ENCODE data around the gene THAP10.

The THAP10 gene

GRCh38 chr15:70917955-70918354 is 25.7 kb upstream of the THAP10 start:
- Histone ChIP-seq H3K79me2 (ENCODE audit: insufficient read depth, low read length) (no peaks in the 10 kb centered on the region), H3K4me1 (ENCODE audit: insufficient read depth, low read length) (peaks cover 8% of the 10 kb centered on the region), H3K4me2 (ENCODE audit: insufficient read depth, low read length) (no peak overlapping the region), H3K9ac (ENCODE audit: low read depth, low read length) (no peak overlapping the region), H3K27ac (ENCODE audit: low read length) (no peak overlapping the region), H3K4me3 (ENCODE audit: low read depth in 1 of 2, low read length in 2 of 2) (no peak overlapping the region), H3K9me3 (ENCODE audit: insufficient read depth, low read length, severe bottlenecking) (peaks cover 14% of the 10 kb centered on the region), H2AFZ (ENCODE audit: low read depth, low read length) (no peak overlapping the region), H3K36me3 (ENCODE audit: insufficient read depth, low read length) (no peaks in the 10 kb centered on the region), H3K27me3 (ENCODE audit: insufficient read depth, low read length, poor library complexity) (no peaks in the 10 kb centered on the region), H4K20me1 (ENCODE audit: insufficient read depth, low read length) (no peaks in the 10 kb centered on the region)
- DNase-seq (no peak), ATAC-seq (ENCODE audit: insufficient read depth, low read depth) (no peak)
- TF ChIP-seq CTCF (IDR thresholded peaks at IDR 0.05; ENCODE audit: borderline replicate concordance, extremely low read depth, low read length, poor library complexity, severe bottlenecking), result no peak
- TF ChIP-seq EZH2 (IDR thresholded peaks at IDR 0.05; ENCODE audit: borderline replicate concordance, low read depth, low read length, severe bottlenecking), result no peak

DNA sequence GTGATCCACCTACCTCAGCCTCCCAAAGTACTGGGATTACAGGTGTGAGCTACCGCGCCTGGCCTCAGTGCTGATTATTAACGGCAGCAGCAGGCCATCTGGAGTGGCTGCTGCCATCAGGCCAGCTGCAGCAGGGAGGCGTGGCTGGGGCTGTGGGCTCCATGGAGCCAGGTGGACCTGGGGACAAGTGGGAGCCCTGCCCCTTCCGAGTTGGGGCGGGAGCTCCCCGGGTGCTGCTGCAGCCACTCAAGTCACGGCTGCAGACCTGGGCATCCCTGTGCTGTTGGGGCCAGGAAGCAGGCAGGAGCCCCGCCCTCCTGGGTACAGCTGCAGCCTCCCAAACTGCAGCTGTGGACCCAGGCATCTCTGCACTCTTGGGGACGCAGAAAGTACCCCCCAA is 24.3 kb upstream of the THAP10 start:
- no peaks in the 10 kb centered on the region for H4K20me1 ChIP-seq (ENCODE audit: insufficient read depth, low read length)
- H3K9ac ChIP-seq (ENCODE audit: low read depth, low read length), result no peak overlapping the region
- H3K27ac ChIP-seq (ENCODE audit: low read length), result no peak overlapping the region
- no peak overlapping the region for H3K4me2 ChIP-seq (ENCODE audit: insufficient read depth, low read length)
- no peaks in the 10 kb centered on the region for H3K79me2 ChIP-seq (ENCODE audit: insufficient read depth, low read length)
- peaks cover 6% of the 10 kb centered on the region for H3K4me1 ChIP-seq (ENCODE audit: insufficient read depth, low read length)
- TF ChIP-seq EZH2 (IDR thresholded peaks at IDR 0.05; ENCODE audit: borderline replicate concordance, low read depth, low read length, severe bottlenecking) (no peak), CTCF (IDR thresholded peaks at IDR 0.05; ENCODE audit: borderline replicate concordance, extremely low read depth, low read length, poor library complexity, severe bottlenecking) (no peak)
- H3K27me3 ChIP-seq (ENCODE audit: insufficient read depth, low read length, poor library complexity), result no peaks in the 10 kb centered on the region
- no peak for ATAC-seq (ENCODE audit: insufficient read depth, low read depth)
- no peak overlapping the region for H3K4me3 ChIP-seq (ENCODE audit: low read depth in 1 of 2, low read length in 2 of 2)
- peaks cover 14% of the 10 kb centered on the region for H3K9me3 ChIP-seq (ENCODE audit: insufficient read depth, low read length, severe bottlenecking)
- H3K36me3 ChIP-seq (ENCODE audit: insufficient read depth, low read length), result no peaks in the 10 kb centered on the region
- H2AFZ ChIP-seq (ENCODE audit: low read depth, low read length), result no peak overlapping the region
- no peak for DNase-seq

DNA sequence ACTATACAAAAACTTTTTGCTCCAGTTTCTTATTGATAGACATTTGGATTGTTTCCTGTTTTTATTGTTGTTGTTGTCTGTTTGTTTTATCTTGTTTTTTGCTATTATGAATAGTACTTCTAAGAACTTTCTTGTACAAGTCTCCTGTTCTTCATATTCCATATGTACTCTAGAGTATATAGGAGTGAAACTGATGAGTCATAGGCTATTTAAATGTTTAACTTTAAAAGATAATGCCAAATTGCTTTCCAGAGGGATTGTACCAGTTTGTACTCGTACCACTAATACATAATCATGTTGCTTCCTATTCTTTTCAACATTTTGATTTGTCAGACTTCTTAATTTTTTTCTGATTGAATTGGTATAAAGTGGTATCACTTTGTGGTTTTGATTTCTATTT is 20.0 kb upstream of the THAP10 start:
- no peak overlapping the region for H3K4me2 ChIP-seq (ENCODE audit: insufficient read depth, low read length)
- no peak overlapping the region for H3K4me3 ChIP-seq (ENCODE audit: low read depth in 1 of 2, low read length in 2 of 2)
- no peak for DNase-seq
- H3K36me3 ChIP-seq (ENCODE audit: insufficient read depth, low read length), result 0 out of 2 replicates have a peak, but pooled peaks cover 3% of the 10 kb centered on the region
- H3K9ac ChIP-seq (ENCODE audit: low read depth, low read length), result no peak overlapping the region
- no peak overlapping the region for H2AFZ ChIP-seq (ENCODE audit: low read depth, low read length)
- no peak for ATAC-seq (ENCODE audit: insufficient read depth, low read depth)
- H3K79me2 ChIP-seq (ENCODE audit: insufficient read depth, low read length), result no peaks in the 10 kb centered on the region
- no peak overlapping the region for H3K27ac ChIP-seq (ENCODE audit: low read length)
- no peaks in the 10 kb centered on the region for H3K4me1 ChIP-seq (ENCODE audit: insufficient read depth, low read length)
- no peaks in the 10 kb centered on the region for H4K20me1 ChIP-seq (ENCODE audit: insufficient read depth, low read length)
- H3K27me3 ChIP-seq (ENCODE audit: insufficient read depth, low read length, poor library complexity), result no peaks in the 10 kb centered on the region
- TF ChIP-seq CTCF (IDR thresholded peaks at IDR 0.05; ENCODE audit: borderline replicate concordance, extremely low read depth, low read length, poor library complexity, severe bottlenecking), result no peak
- TF ChIP-seq EZH2 (IDR thresholded peaks at IDR 0.05; ENCODE audit: borderline replicate concordance, low read depth, low read length, severe bottlenecking), result no peak
- H3K9me3 ChIP-seq (ENCODE audit: insufficient read depth, low read length, severe bottlenecking), result peaks cover 22% of the 10 kb centered on the region

GRCh38 chr15:70910958-70911357 is 18.7 kb upstream of the THAP10 start:
- no peaks in the 10 kb centered on the region for H4K20me1 ChIP-seq (ENCODE audit: insufficient read depth, low read length)
- H3K79me2 ChIP-seq (ENCODE audit: insufficient read depth, low read length), result no peaks in the 10 kb centered on the region
- no peak overlapping the region for H3K9ac ChIP-seq (ENCODE audit: low read depth, low read length)
- H2AFZ ChIP-seq (ENCODE audit: low read depth, low read length), result no peak overlapping the region
- 0 out of 2 replicates have a peak, but pooled peaks cover 3% of the 10 kb centered on the region for H3K36me3 ChIP-seq (ENCODE audit: insufficient read depth, low read length)
- no peaks in the 10 kb centered on the region for H3K27me3 ChIP-seq (ENCODE audit: insufficient read depth, low read length, poor library complexity)
- H3K4me2 ChIP-seq (ENCODE audit: insufficient read depth, low read length), result no peak overlapping the region
- DNase-seq (no peak), ATAC-seq (ENCODE audit: insufficient read depth, low read depth) (no peak)
- TF ChIP-seq EZH2 (IDR thresholded peaks at IDR 0.05; ENCODE audit: borderline replicate concordance, low read depth, low read length, severe bottlenecking), result no peak
- TF ChIP-seq CTCF (IDR thresholded peaks at IDR 0.05; ENCODE audit: borderline replicate concordance, extremely low read depth, low read length, poor library complexity, severe bottlenecking), result no peak
- no peaks in the 10 kb centered on the region for H3K4me1 ChIP-seq (ENCODE audit: insufficient read depth, low read length)
- H3K4me3 ChIP-seq (ENCODE audit: low read depth in 1 of 2, low read length in 2 of 2), result no peak overlapping the region
- H3K9me3 ChIP-seq (ENCODE audit: insufficient read depth, low read length, severe bottlenecking), result peaks cover 16% of the 10 kb centered on the region
- no peak overlapping the region for H3K27ac ChIP-seq (ENCODE audit: low read length)

All from DND-41 (cell line).